Lung (tissue), 12 donors: Measurements from ENCODE around the gene RASSF10. TPM values are rescaled to one million over a fixed set of nuclear protein-coding genes. Genes with fewer than 3 reads are reported as not detected.

Experiments used
- ATAC-seq: fragments of 200-7000 bp; cut with Tn5 transposase; one replicate; pipeline ENCODE4 v1.9.1; 2020; ENCODE audit warnings: moderate number of reproducible peaks; ENCODE audit not compliant: insufficient read depth, low FRiP score
- DNase-seq, 3 donors: peaks; one replicate each; pipeline ENCODE4 v3.0.0-alpha.2; 2013 to 2017
- H3K27ac ChIP-seq, 2 donors: one replicate each; pipeline ENCODE4 v1.5.1; 2013; ENCODE audit warnings: mild to moderate bottlenecking in 2 of 2, moderate library complexity in 2 of 2, control low read depth in 1 of 2, inconsistent platforms in 1 of 2, low read depth in 1 of 2, low read length in 1 of 2
- H3K27me3 ChIP-seq, 3 donors: one replicate each; pipeline ENCODE4 v1.5.1; 2013; ENCODE audit warnings: low read length in 2 of 3; ENCODE audit not compliant: control insufficient read depth in 3 of 3, insufficient read depth in 3 of 3
- H3K36me3 ChIP-seq, 4 donors: one replicate each; pipeline ENCODE4 v1.5.1; 2013; ENCODE audit warnings: low read length in 4 of 4, mild to moderate bottlenecking in 1 of 4, moderate library complexity in 1 of 4; ENCODE audit not compliant: control insufficient read depth in 4 of 4, insufficient read depth in 4 of 4
- H3K4me1 ChIP-seq, 5 donors: one replicate each; pipeline ENCODE4 v1.5.1; 2013; ENCODE audit warnings: low read length in 5 of 5, mild to moderate bottlenecking in 2 of 5, moderate library complexity in 1 of 5; ENCODE audit not compliant: control insufficient read depth in 5 of 5, insufficient read depth in 5 of 5
- H3K4me3 ChIP-seq: one replicate; pipeline ENCODE4 v1.5.1; 2013; ENCODE audit warnings: mild to moderate bottlenecking, control low read depth, moderate library complexity
- H3K9ac ChIP-seq, 2 donors: one replicate each; pipeline ENCODE4 v1.5.1; 2013; ENCODE audit warnings: low read length in 2 of 2, control low read depth in 1 of 2; ENCODE audit not compliant: insufficient read depth in 1 of 2
- H3K9me3 ChIP-seq, 4 donors: one replicate each; pipeline ENCODE4 v1.5.1; 2013; ENCODE audit warnings: low read length in 3 of 4, mild to moderate bottlenecking in 1 of 4, moderate library complexity in 1 of 4; ENCODE audit not compliant: control insufficient read depth in 4 of 4, insufficient read depth in 3 of 4
- CTCF ChIP-seq: IDR thresholded peaks from 2 replicates; pipeline ENCODE4 v1.5.1; 2012; ENCODE audit warnings: mild to moderate bottlenecking; ENCODE audit errors: control extremely low read depth, extremely low read depth
- WGBS, 2 donors: extraction: QIAGEN DNeasy Blood & Tissue Kit; methylation state at CpG; one replicate each; pipeline ENCODE4 v1.1.7; 2013; 5-methylcytosine and 5-hydroxymethylcytosine counted together
- polyA plus RNA-seq, 2 donors: library from polyadenylated mRNA; stranded (reverse); fragments of 200-250 nt; gene quantifications; one replicate each; pipeline ENCODE4 v1.2.1, GENCODE V29; 2013
- total RNA-seq, 2 donors: library from RNA; depleted of rRNA in 1 of 2; stranded (reverse); fragments of >200 nt in 1 of 2; gene quantifications; one replicate each; pipeline ENCODE4 v1.2.1, GENCODE V29; 2014 to 2021
- donor health status: control.
- donor health status: control.
- donor health status: Bipolar disorder and iron deficiency.
- donor health status: healthy.
- donor health status: DM: yes; HTN: yes; CAD: no.

Gene RASSF10
- total and polyA plus RNA-seq, 4 donors: 1.7 to 12.2 (median 6.1) TPM

- no peaks in the 10 kb centered on the region for H3K9me3 ChIP-seq
- DNase-seq: no peak
- no peak overlapping the region for H3K27ac ChIP-seq
- 83 to 88% methylated on average over 1 of the region's 1 CpG for WGBS, 2 donors
- peaks cover 0 to 6% (median 0%) of the 10 kb centered on the region in 5 donors for H3K4me1 ChIP-seq
- no peak for TF ChIP-seq CTCF
- no peaks in the 10 kb centered on the region for H3K27me3 ChIP-seq
- H3K9ac ChIP-seq: no peak overlapping the region
- H3K36me3 ChIP-seq: no peaks in the 10 kb centered on the region
- H3K4me3 ChIP-seq: no peak overlapping the region
- no peak for ATAC-seq
Observed at GRCh38 chr11:12990162-12990480, 19.0 kb upstream of the RASSF10 start.

- H3K36me3 ChIP-seq: no peaks in the 10 kb centered on the region
- peak in 2 of 3 donors; percentile 42 to 72 for DNase-seq
- H3K9ac ChIP-seq: no peak overlapping the region
- no peak for TF ChIP-seq CTCF
- no peak for ATAC-seq
- no peak overlapping the region for H3K27ac ChIP-seq
- H3K4me3 ChIP-seq: no peak overlapping the region
- no peaks in the 10 kb centered on the region for H3K9me3 ChIP-seq
- H3K4me1 ChIP-seq: peaks cover 0 to 6% (median 0%) of the 10 kb centered on the region in 5 donors
- H3K27me3 ChIP-seq: no peaks in the 10 kb centered on the region
- 85 to 95% methylated on average over 1 of the region's 1 CpG for WGBS, 2 donors
Observed at GRCh38 chr11:12991426-12991825, 17.7 kb upstream of the RASSF10 start.

GRCh38 chr11:12993626-12994025, 15.5 kb upstream of the RASSF10 start:
- Histone ChIP-seq H3K36me3 (no peaks in the 10 kb centered on the region), H3K9me3 (no peaks in the 10 kb centered on the region), H3K4me3 (no peak overlapping the region), H3K27ac (no peak overlapping the region), H3K9ac (no peak overlapping the region), H3K4me1 (peaks cover 0 to 6% (median 0%) of the 10 kb centered on the region in 5 donors), H3K27me3 (no peaks in the 10 kb centered on the region)
- no peak for ATAC-seq
- 67 to 74% methylated on average over 1 of the region's 1 CpG for WGBS, 2 donors
- DNase-seq: no peak
- TF ChIP-seq CTCF: no peak

GRCh38 chr11:12994476-12994875, 14.6 kb upstream of the RASSF10 start:
- no peak overlapping the region for H3K9ac ChIP-seq
- H3K4me1 ChIP-seq: peaks cover 0 to 6% (median 0%) of the 10 kb centered on the region in 5 donors
- no peaks in the 10 kb centered on the region for H3K27me3 ChIP-seq
- WGBS, 2 donors: 76 to 97% methylated on average over 2 of the region's 2 CpGs
- no peak overlapping the region for H3K27ac ChIP-seq
- TF ChIP-seq CTCF: no peak
- ATAC-seq (no peak), DNase-seq (no peak)
- H3K36me3 ChIP-seq: no peaks in the 10 kb centered on the region
- H3K4me3 ChIP-seq: no peak overlapping the region
- H3K9me3 ChIP-seq: no peaks in the 10 kb centered on the region
